Endothelial cell (in vitro differentiated cells): Measurements from ENCODE around the gene RASA3. TPM values are rescaled to one million over a fixed set of nuclear protein-coding genes. Genes with fewer than 3 reads are reported as not detected.

Experiments
- DNase-seq: peaks from one replicate; pipeline ENCODE4 v3.0.0; 2021; ENCODE audit warnings: low spot score
- H3K27ac Mint-ChIP-seq: one replicate; pipeline ENCODE4 v1.8.0; 2021; ENCODE audit warnings: mixed read lengths, inconsistent platforms; ENCODE audit not compliant: unreplicated experiment
- H3K27me3 Mint-ChIP-seq: one replicate; pipeline ENCODE4 v1.8.0; 2021; ENCODE audit warnings: mild to moderate bottlenecking, moderate library complexity, mixed read lengths, inconsistent platforms; ENCODE audit not compliant: unreplicated experiment
- H3K36me3 Mint-ChIP-seq: one replicate; pipeline ENCODE4 v1.8.0; 2021; ENCODE audit warnings: mild to moderate bottlenecking, low read depth, mixed read lengths, inconsistent platforms; ENCODE audit not compliant: unreplicated experiment
- H3K4me1 Mint-ChIP-seq: one replicate; pipeline ENCODE4 v1.8.0; 2021; ENCODE audit warnings: mild to moderate bottlenecking, mixed read lengths, inconsistent platforms; ENCODE audit not compliant: unreplicated experiment
- H3K4me3 Mint-ChIP-seq: one replicate; pipeline ENCODE4 v1.8.0; 2021; ENCODE audit warnings: mild to moderate bottlenecking, mixed read lengths, inconsistent platforms; ENCODE audit not compliant: unreplicated experiment
- H3K9me3 Mint-ChIP-seq: one replicate; pipeline ENCODE4 v1.8.0; 2021; ENCODE audit warnings: mixed read lengths, inconsistent platforms; ENCODE audit not compliant: unreplicated experiment
- total RNA-seq: library from RNA; stranded (reverse); fragmentation: NEBNext Ultra II Directional; extraction: Animal tissue kit (Norgen Biotek cat#: 25700); gene quantifications from one replicate; pipeline ENCODE4 v1.2.1, GENCODE V29; 2021; ENCODE audit not compliant: unreplicated experiment
- TF ChIP-seq, protein P1 (sequence below): fragments of 200-600 bp; sonication (generic); IDR thresholded peaks from one replicate; pipeline ENCODE4 v1.5.0; 2021; ENCODE audit warnings: antibody characterized with exemption; ENCODE audit not compliant: unreplicated experiment

The RASA3 gene
- total RNA-seq, 1 donor from 2014 or later, result 34.0 TPM

DNA sequence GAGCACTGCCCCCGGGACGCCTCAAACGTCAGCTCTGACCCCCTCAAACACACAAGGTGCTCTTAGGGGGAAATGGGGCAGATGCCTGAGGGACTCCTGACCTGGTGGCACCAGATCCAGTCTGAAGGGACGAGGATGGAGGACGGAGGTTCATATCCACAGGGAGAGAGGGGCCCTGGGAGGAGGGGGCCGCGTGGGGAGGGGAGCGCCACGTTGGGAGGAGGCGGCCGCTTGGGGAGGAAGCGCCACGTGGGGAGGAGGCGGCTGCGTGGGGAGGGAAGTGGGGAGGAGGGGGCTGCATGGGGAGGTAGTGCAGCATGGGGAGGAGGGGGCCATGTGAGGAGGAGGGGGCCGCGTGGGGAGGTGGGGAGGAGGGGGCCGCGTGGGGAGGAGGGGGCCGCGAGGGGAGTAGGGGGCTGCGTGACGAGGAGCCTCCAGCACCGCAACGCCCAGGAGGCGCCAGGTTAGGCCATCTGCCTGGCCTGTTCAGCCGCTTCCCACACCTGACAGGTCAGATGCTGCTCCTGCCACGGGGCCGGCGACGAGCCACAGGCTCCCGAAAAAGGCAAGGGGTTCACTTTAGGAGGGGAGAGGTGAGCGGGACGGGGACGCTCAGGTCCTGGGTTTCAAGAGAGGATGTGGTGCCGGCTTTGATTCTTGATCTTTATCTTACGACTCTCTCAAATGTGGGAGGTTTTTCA lies 121.9 kb downstream of the RASA3 start:
- Mint-ChIP-seq H3K9me3 (no peaks in the 10 kb centered on the region), H3K4me3 (peak overlapping the region; percentile 66), H3K36me3 (peaks cover 14% of the 10 kb centered on the region), H3K27ac (peak overlapping the region; percentile 84), H3K27me3 (peaks cover 9% of the 10 kb centered on the region), H3K4me1 (no peaks in the 10 kb centered on the region)
- TF ChIP-seq, protein P1, sequence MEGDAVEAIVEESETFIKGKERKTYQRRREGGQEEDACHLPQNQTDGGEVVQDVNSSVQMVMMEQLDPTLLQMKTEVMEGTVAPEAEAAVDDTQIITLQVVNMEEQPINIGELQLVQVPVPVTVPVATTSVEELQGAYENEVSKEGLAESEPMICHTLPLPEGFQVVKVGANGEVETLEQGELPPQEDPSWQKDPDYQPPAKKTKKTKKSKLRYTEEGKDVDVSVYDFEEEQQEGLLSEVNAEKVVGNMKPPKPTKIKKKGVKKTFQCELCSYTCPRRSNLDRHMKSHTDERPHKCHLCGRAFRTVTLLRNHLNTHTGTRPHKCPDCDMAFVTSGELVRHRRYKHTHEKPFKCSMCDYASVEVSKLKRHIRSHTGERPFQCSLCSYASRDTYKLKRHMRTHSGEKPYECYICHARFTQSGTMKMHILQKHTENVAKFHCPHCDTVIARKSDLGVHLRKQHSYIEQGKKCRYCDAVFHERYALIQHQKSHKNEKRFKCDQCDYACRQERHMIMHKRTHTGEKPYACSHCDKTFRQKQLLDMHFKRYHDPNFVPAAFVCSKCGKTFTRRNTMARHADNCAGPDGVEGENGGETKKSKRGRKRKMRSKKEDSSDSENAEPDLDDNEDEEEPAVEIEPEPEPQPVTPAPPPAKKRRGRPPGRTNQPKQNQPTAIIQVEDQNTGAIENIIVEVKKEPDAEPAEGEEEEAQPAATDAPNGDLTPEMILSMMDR, result no peak
- no peak for DNase-seq

GRCh38 chr13:114009590-114010400 lies 122.6 kb downstream of the RASA3 start:
- peak overlapping the region; percentile 62 for H3K4me3 Mint-ChIP-seq
- no peaks in the 10 kb centered on the region for H3K9me3 Mint-ChIP-seq
- H3K36me3 Mint-ChIP-seq, result peaks cover 14% of the 10 kb centered on the region
- no peak for DNase-seq
- no peaks in the 10 kb centered on the region for H3K4me1 Mint-ChIP-seq
- TF ChIP-seq, protein P1, result no peak
- H3K27ac Mint-ChIP-seq, result peak overlapping the region; percentile 48
- H3K27me3 Mint-ChIP-seq, result peaks cover 7% of the 10 kb centered on the region

- Mint-ChIP-seq H3K27me3 (peaks cover 7% of the 10 kb centered on the region), H3K4me1 (no peaks in the 10 kb centered on the region), H3K36me3 (peaks cover 17% of the 10 kb centered on the region), H3K27ac (peak overlapping the region; percentile 48), H3K9me3 (no peaks in the 10 kb centered on the region), H3K4me3 (peak overlapping the region; percentile 62)
- TF ChIP-seq, protein P1, result no peak
- DNase-seq, result no peak
These were observed 123.3 kb downstream of the RASA3 start for GRCh38 chr13:114008964-114009589.

GRCh38 chr13:114007566-114007965 lies 124.9 kb downstream of the RASA3 start:
- peaks cover 7% of the 10 kb centered on the region for H3K27me3 Mint-ChIP-seq
- no peak overlapping the region for H3K4me3 Mint-ChIP-seq
- no peak for DNase-seq

More at GRCh38 chr13:114007566-114007965, 124.9 kb downstream of the RASA3 start:
- H3K9me3 Mint-ChIP-seq, result no peaks in the 10 kb centered on the region
- H3K27ac Mint-ChIP-seq, result no peak overlapping the region
- H3K4me1 Mint-ChIP-seq, result no peaks in the 10 kb centered on the region
- peaks cover 17% of the 10 kb centered on the region for H3K36me3 Mint-ChIP-seq
- TF ChIP-seq, protein P1, result no peak
